Activated gamma-delta T cell treated with anti-CD3 and anti-CD28 coated beads, Interleukin-2, amount 50 U/mL, for 16 hours (primary cell): ENCODE measurements around the gene SCARB2.
A peak's percentile ranks its signal among the peaks of the same experiment; 100 is the strongest.

Source experiments
- DNase-seq: peaks from one replicate; pipeline ENCODE4 v3.0.0-alpha.2; 2020; ENCODE audit warnings: low read depth

The SCARB2 gene

DNA sequence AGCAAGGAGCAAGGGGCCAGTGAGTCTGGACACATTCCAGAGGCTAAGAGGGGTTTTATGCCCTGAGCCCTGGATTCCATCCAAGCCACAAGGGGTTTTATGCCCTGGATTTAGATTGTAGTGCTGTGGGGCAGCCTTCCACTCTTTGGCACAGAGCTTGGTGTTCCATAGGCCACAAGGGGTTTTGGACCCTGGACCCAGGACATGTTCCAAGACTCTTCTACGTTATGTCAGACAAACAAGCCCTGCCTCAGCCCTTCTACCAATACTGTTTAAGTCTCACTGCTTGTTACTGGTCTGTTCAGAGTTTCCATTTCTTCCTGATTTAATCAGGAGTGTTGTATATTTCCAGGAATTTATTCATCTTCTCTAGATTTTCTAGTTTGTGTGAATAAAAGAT is 12.8 kb upstream of the SCARB2 start:
- no peak for DNase-seq

DNA sequence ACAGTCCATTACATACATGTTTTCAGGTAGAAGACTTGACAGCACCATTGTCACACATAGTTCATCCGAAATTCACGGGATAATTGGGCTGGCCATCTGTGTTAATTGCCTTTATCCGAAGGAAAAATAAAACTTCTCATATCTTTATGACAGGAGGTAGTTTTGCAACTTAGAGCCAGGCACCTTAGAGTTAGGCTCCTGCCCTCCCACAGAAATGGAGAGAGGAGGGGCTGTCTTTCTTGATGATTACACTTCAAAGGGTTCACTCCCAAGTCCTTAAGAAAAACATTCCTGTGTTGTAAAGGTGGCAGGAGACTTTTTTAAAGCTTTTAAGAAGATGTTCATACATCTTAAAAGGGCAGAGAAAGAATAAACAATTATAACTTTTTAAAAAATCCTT is 10.5 kb upstream of the SCARB2 start:
- DNase-seq: no peak

DNA sequence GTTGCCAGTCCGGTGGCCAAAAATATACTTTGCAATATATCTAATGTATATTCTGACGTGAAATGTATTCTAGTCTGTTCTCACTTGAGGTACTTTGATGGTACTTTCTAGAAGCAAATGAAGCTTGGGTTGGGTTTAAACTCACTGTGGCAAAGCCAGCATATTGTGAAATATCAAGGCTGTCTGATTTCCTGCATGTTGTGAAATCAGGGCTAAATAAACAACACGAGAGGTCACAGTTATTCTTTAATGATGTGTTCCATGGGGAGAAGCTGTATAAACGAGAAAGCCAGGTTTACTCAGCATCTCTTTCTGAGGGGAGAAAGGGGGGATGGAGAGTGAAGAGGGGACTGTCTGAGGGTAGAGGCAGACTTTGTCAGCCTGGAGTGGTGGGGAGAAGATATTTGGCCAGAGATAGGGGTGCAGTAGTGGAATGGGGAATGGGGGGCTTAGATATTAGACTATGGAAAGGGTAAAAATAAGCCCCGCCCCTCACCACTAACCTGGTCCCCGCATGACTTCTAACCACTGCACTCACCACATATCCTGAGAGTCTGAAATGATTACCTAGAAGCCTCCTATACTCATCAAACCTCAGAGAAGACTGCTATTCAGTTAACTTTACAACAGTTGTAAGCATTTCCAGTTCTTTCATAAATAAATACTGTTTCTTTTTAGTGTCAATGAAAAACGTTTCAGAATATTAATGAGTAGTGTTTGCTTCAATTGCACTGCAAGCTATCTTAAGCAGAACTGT is 5.9 kb upstream of the SCARB2 start:
- no peak for DNase-seq

DNA sequence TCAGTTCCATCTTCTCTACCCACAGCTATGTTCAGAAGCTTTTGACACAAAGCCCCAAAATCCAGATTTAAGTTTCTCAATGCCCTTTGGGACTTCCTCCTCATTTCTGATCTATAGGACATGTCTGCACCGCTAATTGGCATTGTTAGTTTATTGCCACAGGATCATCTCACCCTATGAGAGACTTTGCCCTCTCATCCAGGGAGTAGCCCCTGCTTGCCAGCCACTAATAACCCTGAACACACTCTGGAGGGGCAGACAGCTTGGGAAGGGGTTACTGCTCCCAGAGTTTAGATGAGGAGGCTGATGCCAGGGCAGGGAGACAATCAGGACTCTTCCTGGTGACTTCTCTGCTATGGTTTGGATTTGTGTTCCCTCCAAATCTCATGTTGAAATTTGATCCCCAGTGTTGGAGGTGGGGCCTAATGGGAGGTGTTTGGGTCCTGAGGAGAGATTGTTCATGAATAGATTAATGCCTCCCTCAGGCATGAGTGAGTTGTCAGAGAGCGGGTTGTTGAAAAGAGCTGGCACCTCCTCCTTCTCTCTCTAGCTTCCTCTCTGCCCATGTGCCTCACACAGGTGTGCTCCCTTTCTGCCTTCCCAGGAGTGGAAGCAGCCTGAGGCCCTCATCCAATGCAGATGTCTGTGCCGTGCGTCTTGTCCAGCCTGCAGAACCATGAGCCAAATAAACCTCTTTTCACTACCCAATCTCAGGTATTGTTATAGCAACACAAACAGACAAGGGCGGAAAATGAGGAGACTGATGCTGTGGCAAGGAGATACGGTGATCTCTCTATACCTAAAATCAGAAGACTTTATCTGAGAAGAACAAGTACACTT is 3.6 kb upstream of the SCARB2 start:
- no peak for DNase-seq

DNA sequence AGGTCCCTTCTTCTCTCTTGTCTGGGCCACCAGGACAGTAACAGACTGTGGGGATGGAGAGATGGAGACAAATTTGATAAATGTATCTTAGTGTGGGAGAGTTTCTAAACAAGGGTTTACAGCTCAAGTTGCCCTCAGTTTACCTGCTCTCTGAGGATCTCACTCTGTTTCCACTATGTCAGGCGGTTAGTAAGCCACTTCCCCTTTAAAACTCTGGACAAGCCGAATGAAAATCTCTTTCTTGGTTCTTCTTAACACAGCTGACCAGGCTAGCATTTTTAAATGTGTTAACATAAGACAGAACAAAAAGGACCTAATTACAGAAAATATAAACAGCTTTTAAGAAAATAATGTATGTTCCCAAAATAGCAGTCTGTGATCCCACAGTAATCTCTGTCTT is 2.9 kb upstream of the SCARB2 start:
- DNase-seq: no peak

DNA sequence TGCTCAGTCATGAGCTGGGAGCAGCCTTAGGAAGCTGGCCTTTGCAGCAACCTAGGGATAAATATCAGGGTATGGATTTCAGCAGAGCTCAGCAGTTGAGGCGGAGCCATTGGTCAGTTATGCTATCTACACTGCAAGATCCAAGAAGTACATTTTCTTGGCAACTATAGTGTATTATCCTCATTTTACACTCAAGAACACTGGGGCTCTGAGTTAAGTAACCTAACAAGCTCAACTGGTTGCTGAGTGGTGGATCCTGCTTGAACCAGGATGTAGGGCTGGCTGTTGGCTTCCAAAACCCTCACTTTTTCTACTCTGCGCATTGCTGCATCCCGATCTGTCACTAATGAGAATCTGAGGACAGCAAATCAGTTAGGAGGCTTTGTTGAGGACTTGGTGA is 1.5 kb upstream of the SCARB2 start:
- DNase-seq: no peak

DNA sequence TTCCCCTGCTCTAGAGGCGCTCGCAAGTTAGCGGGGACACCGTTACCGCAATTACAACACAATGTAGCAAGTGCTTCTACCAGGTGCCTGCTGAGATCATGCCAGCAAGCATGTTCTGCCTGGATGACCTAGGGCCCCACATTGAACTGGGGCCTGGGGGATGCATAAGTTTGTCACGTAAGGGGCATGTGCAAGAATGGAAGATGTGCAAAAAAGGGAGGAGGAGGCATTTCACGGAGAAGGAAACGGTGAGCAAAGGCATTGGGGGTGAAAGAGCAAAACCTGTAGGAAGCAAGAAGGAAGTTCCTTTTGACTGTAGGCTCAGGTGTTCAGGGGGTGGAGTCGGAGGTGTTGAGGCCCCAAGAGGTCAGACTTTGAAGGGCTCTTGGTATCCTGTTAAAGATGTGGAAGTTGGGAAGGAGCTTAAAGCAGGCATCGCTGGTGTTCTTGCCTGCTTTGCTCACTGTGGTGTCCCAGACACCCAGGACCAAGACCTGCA is 602 bp upstream of the SCARB2 start:
- DNase-seq: no peak

DNA sequence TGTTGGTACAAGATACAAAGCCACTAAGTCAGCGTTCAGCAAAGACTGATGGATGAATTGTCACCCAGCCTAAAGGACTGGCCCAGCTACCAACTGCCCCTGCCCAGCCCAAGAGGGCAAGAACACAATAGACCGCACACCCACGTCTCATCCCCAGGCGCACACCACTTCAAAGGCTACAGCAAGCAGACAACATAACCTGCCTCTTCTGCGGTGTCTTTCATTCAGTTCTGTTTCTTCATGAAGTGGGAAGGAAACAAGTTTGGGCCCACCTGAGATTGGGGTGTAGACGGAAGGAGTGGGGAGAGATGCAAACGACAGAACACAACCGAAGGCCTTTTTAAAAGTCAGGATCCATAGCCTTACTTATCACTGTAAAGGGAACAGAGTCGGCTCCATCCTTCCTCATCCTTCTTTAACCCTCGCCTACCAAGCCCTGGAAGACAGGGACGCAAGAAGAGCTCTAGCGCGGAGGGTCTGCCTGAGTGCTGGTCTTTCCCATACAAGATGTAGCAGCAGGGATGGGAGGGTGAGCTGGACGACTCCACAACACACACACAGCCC is 691 bp downstream of the SCARB2 start:
- peak; percentile 17 for DNase-seq

DNA sequence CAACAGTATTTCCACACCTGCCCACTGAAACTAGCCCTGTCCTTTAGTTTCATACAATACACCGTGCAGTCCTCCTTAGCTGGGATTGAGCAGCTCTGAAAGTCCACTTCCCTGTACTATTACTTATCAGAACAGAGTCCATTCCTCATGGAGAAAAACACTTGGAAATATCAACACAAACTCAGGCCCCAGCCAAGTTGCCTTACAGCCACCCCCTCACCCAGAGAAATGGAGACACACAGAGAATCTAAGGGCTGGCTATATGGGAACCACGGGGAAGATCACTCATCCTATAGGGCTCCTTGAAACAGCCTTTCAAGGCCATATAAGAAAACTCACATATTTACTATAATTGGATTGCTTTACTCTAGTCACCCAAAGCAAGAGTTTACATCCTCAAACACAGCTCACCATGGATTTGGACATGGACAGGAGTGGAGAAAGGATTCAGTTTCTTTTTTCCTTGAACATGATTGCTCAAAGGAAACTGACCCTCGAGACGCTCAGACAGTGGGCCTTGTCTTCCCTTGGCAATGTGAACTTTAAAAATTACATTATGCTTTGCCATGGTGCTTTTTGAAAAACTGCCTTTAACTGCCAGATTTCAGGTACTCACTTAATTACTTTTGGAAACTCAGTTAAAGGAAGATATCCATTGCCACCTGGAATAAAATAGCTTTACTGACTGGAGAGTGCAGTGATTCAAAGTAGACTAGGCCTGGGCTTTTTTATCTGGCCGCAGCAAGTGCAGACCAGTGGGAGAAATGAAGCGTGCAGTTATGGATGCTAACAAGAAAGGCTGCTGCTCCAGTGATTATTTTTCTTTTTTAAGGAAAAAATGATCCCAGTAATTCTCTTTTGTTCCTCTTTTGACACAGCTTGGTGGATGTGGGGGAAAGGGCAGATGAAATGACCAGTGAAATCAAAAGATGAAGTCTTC is 1.6 kb downstream of the SCARB2 start:
- DNase-seq: no peak

DNA sequence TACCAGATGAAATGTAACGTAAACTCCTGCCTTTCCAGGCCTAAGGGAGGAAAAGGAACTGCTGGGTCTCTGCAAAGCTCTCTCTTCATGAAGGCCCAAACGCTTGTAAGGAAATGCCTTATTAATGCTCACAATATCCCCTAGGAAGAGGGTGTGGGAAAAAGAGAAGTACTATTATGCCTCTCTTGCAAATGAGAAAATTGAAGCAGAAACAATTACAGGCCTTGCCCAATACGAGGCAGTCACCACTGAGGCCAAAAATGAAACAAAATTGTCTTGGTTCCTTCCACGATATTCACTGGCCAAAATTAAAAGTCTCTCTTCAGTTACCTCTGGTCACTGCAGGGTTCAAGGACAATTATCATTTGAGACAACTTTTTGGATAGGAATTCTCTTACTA is 3.2 kb downstream of the SCARB2 start:
- DNase-seq: no peak

DNA sequence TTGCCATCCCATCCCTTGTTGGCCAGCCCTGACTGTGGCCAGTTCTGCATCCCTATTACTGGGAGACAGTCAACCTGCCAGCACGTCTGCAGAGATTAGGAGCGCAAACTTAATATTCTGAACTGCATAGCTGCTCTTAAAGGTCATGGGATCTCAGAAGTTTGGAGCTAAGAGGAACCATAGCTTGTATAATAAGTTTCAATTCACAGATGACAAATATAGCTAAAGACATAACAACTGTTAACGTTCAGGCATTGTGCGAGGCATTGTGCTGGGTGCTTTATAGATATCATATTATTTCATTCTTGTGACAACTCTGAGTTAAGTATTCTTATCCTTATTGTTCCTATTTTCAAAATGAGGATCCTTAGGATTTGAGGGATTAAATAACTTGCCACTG is 3.7 kb downstream of the SCARB2 start:
- no peak for DNase-seq

DNA sequence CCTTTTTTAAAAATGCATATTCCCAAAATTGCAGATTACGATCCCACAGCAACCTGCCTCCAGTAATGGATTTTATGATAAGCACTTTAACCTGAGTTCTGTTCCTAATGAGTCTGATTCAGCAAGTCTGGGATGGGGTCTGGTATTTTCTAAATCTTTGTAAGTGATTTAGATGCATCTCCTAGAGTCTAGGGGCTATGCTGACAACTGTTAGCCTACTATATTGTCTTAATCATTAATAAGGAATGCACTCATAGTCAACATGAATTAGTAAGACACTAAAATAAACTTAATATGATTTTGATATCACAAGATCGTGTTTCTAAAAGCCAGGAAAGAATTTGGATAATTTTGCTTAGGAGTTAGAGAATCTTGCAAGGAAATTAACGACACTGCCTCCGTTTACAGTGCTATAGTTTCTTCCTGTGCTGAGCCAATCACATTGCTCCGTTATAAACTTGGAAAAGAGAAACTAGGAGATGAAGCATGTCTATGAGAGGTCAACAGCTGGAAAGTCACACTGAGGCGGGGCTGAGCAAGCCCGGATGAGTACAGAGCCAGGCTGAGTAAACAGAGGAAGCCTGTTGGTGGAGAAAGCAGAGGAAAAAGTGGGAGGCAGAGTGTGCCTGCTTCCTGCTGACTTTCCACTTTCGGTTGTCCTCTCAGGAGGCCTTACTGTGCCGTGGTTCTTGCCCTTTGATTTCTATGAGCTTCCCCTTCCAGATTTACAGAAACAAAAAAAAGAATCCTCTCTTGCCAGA is 5.4 kb downstream of the SCARB2 start:
- no peak for DNase-seq

DNA sequence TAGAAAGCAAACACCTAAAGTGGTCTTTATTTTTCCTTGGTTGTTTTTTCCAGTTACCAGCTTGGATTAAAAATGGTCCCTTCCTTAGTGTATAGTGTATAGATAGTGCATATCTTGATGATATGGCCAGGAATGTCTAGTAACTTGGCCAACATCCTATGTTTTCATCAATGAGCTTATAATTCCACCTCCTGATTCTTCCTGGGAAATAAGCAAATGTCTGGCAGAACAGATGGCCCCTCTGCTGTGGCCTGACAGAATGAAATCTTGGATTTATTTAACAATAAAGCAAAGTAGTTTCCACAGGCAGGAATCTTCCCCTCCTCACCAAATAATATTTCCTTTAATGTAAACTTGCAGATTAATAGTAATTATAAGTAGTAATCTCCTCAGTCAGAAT is 6.1 kb downstream of the SCARB2 start:
- no peak for DNase-seq

DNA sequence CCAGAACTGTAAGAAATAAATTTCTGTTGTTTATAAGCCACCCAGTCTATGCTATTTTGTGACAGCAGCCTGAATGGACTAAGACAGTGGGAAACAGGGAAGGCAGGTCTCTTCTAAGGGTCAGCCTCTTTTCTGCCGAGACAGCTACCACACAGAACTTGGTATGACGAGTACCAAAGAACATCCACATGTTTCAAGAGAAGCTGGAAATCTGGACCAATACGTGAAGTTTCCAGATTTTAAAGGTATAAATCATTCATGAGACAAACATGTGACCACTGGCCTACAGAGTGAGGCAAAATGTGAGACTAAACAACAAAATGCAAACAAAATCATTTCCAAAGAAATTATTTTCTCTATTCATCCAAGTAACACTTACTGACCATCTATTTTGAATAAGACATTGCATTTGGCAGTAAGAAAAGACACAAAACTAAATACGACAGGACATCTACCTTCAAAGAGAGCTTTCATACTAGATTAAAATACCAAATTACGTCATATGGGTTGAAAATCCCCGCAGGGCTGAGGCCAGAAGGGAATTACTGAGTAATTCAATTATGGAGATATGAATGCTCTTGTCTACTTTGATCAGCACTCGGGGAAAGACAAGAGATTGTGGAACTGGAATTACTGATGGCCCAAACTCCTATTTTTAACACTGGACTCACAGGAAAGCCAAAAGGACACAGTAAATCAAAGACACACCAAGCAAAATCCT is 7.2 kb downstream of the SCARB2 start:
- no peak for DNase-seq

DNA sequence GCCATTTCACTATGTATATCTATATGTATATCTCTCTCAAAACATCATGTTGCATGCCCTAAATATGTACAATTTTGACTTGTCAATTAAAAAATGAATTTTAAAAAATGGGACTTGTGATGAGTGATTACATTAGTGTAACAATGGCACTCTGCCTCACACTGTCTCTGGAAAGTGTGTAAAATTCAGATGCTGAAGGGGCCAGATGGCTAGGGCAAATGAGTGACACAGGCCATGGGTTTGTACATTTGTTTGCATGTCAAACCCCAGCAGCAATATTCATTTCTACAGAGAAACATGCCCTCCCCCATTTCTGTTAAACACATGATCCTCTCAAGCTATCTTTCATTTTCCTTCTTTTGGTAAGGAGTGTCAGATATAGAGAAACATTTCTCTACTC is 8.1 kb downstream of the SCARB2 start:
- DNase-seq: no peak

DNA sequence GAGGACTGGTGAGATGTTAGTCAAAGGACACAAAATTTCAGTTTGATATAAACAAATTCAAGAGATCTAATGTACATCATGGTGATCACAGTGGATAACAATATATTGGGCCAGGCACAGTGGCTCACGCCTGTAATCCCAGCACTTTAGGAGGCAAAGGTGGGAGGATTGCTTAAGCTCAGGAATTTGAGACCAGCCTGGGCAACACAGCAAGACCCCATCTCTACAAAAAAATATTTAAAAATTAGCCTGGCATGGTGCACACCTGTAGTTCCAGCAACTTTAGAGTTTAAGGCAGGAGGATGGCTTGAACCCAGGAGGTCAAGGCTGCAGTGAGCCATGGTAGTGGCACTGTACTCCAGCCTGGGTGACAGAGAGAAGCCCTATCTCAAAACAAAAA is 8.7 kb downstream of the SCARB2 start:
- DNase-seq: no peak

DNA sequence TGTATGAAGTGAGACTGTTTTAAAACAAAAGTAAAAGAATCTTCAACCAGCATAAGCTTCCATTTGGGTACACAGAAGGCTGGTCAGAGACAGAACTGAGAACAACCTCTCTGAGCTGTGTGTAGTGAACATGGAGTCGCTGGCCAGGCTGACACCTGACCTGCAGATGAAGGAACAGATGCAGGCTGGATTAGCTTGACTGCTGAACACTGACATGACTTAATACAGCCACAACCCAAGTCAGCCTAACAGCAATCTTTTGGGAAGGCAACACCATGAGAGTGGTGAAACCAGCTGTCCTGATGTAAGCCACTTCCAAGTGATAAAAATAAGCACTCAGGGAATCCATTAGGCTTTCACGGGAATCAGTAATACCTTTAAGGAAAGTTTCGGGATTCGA is 10.1 kb downstream of the SCARB2 start:
- no peak for DNase-seq

DNA sequence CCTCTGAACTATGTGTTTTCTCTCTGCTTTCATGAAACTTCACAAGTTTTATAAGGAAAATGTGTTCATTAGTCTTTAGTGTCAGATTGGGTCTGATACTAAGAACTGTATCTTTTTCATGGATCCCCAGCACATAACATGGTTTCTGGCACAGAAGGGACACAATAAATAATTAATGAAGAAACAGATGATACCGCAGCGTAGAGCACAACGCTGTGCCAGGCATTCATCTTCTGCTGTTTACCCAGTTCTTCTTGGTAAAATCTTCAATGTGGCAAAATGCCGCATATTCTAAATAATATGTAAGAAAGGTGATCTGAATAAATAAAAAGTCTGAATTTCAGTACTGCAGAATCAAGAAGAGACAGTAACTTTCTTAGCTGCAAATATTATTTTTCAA is 12.3 kb downstream of the SCARB2 start:
- no peak for DNase-seq

DNA sequence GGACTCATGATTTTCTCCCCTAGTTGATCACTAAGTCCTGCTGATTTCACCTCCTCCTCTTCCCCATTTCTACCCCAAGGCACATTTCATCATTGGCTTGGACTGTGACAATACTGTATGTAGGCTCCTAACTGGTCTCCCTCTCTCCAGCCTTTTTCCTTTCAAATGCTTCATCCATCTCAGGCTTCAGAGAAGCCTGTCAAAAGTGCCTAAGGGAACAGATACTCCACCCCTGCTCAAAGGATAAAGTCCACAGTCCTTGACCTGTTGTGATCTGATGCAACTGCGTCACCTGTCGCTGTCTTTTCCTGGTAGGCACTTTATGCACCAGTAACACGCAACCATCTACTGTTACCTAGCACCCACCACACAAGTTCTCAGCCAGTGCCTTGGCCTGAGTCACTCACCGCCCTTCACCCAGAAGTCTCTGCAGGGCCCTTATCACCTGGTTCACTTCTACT is 12.8 kb downstream of the SCARB2 start:
- no peak for DNase-seq

DNA sequence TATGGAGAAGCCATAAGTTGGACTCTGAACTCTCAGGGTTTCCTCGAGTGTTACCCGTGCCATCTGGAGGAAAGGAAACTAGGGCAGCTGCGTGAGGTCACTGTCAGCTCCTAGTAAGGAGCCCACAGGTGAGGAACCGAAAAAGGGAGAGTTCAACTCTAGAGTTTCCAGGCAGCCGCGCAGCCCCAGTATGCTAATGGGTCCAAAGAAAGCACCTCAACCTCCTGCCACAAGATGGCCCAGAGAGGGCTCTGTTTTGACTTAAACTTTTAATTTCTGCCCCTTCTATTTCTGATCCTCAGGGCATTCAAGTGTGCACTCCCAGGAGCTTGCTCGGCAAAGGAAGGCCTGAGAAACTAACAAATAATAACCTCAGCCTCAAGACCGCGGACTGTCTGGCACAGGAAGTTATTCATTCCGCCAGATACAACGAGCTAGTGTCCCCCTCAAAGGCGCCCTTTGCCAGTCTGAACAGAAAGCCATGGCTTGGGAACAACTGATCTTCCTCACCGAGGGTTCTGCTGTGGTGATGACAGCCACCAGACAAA is 13.9 kb downstream of the SCARB2 start:
- DNase-seq: no peak
